PFSK-1 (cell line): ENCODE results near the gene S100A8.

Experiments
- FOXP2 ChIP-seq: optimal IDR thresholded peaks from 2 replicates; pipeline ENCODE3; 2011; ENCODE audit warnings: borderline replicate concordance, control low read depth, inconsistent platforms; ENCODE audit not compliant: insufficient read depth; ENCODE audit errors: extremely low read length, extremely low read depth
- POLR2AphosphoS5 ChIP-seq: IDR thresholded peaks from 2 replicates; pipeline ENCODE4 v1.6.1; 2012; ENCODE audit warnings: low read depth, mild to moderate bottlenecking, control low read depth, low read length, moderate library complexity
- REST ChIP-seq, 2 experiments: IDR thresholded peaks; 2 replicates each; pipeline versions ENCODE4 v1.6.1 to v1.8.0; 2011 to 2012; ENCODE audit warnings: low read depth in 2 of 2, low read length in 2 of 2, control low read depth in 1 of 2, inconsistent platforms in 1 of 2, mild to moderate bottlenecking in 1 of 2, moderate library complexity in 1 of 2; ENCODE audit not compliant: insufficient read depth in 1 of 2
- SIN3A ChIP-seq: IDR thresholded peaks from 2 replicates; pipeline ENCODE4 v1.6.1; 2012; ENCODE audit warnings: mild to moderate bottlenecking, low read length, moderate library complexity, borderline replicate concordance; ENCODE audit not compliant: insufficient read depth
- TAF1 ChIP-seq: IDR thresholded peaks from 2 replicates; pipeline ENCODE4 v1.6.1; 2012; ENCODE audit warnings: low read length, control low read depth, borderline replicate concordance; ENCODE audit not compliant: insufficient read depth

- TF ChIP-seq POLR2AphosphoS5: no peak
- TF ChIP-seq SIN3A: no peak
- TF ChIP-seq REST (IDR thresholded peaks at IDR 0.05; ENCODE audit: insufficient read depth in 1 of 2, low read depth in 2 of 2, low read length in 2 of 2): no peak
- no peak for TF ChIP-seq TAF1
- TF ChIP-seq FOXP2: no peak
These were observed 18.3 kb downstream of the S100A8 start for GRCh38 chr1:153372571-153372970.
